ENCODE data around the gene IGFALS. TPM values are rescaled to one million over a fixed set of nuclear protein-coding genes. Genes with fewer than 3 reads are reported as not detected.
A peak's percentile ranks its signal among the peaks of the same experiment; 100 is the strongest.

The IGFALS gene
- total RNA-seq, 1 donor from 2014 or later, result not detected

DNA sequence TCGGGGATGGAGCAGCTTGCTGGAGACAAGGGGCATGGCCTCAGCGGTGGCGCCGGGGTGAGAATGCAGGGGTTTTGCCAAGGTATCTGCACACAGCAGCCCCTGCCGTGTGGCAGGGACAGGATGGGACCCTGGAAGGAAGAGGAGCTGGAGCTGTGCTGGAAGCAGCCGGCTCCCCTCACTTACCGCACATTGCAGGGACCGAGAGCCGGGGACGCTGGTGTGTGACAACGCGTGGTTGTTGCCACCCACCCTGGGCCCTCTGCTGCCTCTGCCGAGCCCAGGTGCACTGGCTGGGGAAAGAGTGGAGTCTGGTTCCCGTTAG lies 7.7 kb downstream of the IGFALS start:
- Mint-ChIP-seq H3K27me3 (ENCODE audit: unreplicated experiment) (peaks cover 6% of the 10 kb centered on the region), H3K4me1 (ENCODE audit: unreplicated experiment) (peaks cover 13% of the 10 kb centered on the region), H3K4me3 (ENCODE audit: unreplicated experiment) (no peak overlapping the region), H3K27ac (ENCODE audit: unreplicated experiment) (no peak overlapping the region), H3K9me3 (ENCODE audit: unreplicated experiment) (no peaks in the 10 kb centered on the region), H3K36me3 (ENCODE audit: low read depth, unreplicated experiment) (peaks cover 3% of the 10 kb centered on the region)
- DNase-seq (ENCODE audit: low spot score), result no peak
- TF ChIP-seq, protein P1, sequence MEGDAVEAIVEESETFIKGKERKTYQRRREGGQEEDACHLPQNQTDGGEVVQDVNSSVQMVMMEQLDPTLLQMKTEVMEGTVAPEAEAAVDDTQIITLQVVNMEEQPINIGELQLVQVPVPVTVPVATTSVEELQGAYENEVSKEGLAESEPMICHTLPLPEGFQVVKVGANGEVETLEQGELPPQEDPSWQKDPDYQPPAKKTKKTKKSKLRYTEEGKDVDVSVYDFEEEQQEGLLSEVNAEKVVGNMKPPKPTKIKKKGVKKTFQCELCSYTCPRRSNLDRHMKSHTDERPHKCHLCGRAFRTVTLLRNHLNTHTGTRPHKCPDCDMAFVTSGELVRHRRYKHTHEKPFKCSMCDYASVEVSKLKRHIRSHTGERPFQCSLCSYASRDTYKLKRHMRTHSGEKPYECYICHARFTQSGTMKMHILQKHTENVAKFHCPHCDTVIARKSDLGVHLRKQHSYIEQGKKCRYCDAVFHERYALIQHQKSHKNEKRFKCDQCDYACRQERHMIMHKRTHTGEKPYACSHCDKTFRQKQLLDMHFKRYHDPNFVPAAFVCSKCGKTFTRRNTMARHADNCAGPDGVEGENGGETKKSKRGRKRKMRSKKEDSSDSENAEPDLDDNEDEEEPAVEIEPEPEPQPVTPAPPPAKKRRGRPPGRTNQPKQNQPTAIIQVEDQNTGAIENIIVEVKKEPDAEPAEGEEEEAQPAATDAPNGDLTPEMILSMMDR (IDR thresholded peaks at IDR 0.05; ENCODE audit: unreplicated experiment), result no peak

DNA sequence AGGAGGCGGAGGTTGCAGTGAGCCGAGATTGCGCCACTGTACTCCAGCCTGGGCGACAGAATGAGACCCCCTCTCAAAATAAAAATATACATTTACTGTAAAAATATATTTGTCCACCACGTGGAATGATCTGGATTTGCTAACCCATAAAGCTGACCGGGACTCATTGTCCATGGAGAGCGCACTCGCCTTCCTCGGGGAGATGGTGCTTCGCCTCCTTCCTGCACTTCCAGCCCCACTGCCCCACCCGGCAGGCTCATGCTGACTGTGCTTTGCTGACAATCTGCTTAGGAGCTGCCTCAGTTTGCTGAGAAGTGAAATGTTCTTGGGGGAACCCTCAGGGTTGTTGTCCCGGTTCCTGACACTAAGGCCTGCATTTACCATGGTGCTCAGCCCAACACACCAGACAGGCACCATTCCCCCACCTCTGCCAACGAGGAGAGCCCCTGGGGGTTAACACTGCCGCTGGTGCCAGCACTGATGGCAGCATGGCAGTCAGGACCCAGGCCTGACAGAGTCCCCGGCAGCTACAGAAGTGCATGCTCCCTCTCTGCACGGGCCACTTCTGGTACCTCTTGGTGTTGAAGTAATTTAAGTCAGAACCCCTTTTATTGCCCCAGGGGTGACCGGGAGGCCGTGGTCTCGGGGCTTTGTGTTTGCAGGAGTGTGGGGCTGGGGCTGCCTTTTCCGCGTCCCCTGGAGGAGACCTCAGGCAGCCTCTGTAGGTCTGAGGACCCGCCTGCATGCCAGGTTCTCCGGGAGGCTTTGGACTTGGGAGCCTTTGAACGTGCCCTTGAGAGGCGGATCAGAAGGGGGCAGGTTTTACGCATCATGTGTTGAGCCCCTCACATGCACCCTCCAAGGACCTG lies 8.3 kb downstream of the IGFALS start:
- Mint-ChIP-seq H3K4me3 (ENCODE audit: unreplicated experiment) (peak overlapping the region; percentile 33), H3K9me3 (ENCODE audit: unreplicated experiment) (no peaks in the 10 kb centered on the region), H3K27ac (ENCODE audit: unreplicated experiment) (no peak overlapping the region), H3K36me3 (ENCODE audit: low read depth, unreplicated experiment) (peaks cover 3% of the 10 kb centered on the region), H3K27me3 (ENCODE audit: unreplicated experiment) (peaks cover 6% of the 10 kb centered on the region), H3K4me1 (ENCODE audit: unreplicated experiment) (peaks cover 13% of the 10 kb centered on the region)
- TF ChIP-seq, protein P1 (IDR thresholded peaks at IDR 0.05; ENCODE audit: unreplicated experiment), result no peak
- peak; percentile 2 for DNase-seq (ENCODE audit: low spot score)

DNA sequence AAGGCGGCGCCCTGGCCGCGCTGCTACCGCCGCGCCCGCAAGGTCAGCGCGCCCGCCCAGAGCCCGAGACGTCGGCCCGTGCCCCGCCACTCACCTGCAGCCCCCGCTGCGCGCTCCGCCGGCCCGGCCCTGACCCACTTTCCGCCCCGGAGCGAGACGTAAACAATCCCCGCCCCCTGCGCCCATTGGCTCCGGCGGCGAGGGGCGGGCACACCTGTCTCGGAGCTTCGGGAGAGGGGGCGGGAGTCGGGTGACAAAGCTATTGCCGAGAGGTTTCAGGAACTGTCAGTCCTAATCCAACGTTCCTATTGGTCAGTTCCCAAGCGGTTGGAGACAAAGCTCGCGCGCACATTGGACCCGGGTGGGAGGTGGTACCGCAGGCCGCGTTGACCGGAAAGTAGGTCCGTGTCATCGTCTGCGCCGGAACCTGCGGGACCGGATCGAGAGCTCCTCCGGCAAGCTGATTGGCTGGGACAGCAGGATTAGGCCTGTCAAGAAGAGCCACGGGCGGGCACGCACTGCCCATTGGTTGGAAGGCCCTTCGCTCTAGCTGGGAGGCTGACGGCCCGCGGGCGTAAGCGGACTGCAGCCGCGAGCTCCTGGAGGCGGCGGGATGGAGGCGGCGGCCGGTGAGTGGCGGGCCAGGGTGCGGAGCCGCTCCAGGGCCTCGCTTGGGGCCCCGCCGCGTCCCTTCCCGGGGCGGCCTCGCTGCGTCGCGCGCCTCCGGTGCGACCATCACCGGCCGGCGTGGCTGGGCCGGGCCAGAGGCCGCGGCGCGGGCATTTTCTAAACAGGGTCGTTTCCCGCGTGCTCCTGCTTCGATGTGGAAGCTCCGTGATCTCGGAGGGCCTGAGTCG lies 10.9 kb downstream of the IGFALS start, which contains the start of the genes NUBP2 and SPSB3:
TSS of gene NUBP2 (plus strand) at position 553 of the 857 bp plus-strand sequence. CDS start at position 614, 61 bp downstream.
TSS of gene SPSB3 (minus strand) at position 164 of the 857 bp plus-strand sequence. CDS start 1,088 bp downstream, outside the sequence.
- Mint-ChIP-seq H3K27me3 (ENCODE audit: unreplicated experiment) (peaks cover 6% of the 10 kb centered on the region), H3K9me3 (ENCODE audit: unreplicated experiment) (no peaks in the 10 kb centered on the region), H3K4me1 (ENCODE audit: unreplicated experiment) (peaks cover 13% of the 10 kb centered on the region), H3K27ac (ENCODE audit: unreplicated experiment) (peak within 1 kb of the TSS; percentile 77), H3K4me3 (ENCODE audit: unreplicated experiment) (peak within 1 kb of the TSS; percentile 96), H3K36me3 (ENCODE audit: low read depth, unreplicated experiment) (no peaks in the 10 kb centered on the region)
- peak; percentile 98 for DNase-seq (ENCODE audit: low spot score)
- TF ChIP-seq, protein P1 (IDR thresholded peaks at IDR 0.05; ENCODE audit: unreplicated experiment), result no peak

DNA sequence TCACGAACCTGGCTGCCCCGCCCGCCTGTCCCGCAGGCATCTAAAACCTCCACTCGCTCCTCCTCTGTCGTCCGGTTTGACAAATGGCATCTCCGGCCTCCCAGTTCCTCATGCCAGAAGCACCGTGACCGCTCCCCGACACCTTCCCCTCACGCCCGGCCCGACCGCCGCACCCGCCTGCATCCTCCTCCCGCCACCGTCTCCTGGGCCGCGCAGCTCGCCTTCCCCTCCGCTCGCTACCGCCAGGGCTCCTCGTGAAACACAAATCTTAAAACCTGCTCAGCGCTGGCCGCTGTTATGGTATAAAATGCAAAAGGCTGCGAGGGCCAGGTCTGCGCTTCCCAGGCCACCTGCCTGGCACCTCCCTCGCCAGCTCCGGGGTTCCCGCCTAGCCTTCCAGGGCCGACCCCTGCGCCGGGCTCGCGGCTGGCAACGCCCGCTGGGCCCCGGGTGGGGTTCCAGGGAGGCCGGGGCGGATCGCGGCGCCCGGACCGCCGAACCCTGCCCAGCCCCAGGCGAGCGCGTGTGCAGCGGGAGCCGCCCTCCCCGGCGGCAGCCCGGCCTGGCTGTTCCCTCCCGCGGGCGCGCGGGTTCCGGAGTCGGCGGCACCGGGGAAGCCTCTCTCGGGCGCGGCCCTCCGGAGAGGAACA lies 11.6 kb downstream of the IGFALS start:
- DNase-seq (ENCODE audit: low spot score), result peak; percentile 36
- Mint-ChIP-seq H3K4me3 (ENCODE audit: unreplicated experiment) (peak overlapping the region; percentile 94), H3K27ac (ENCODE audit: unreplicated experiment) (peak overlapping the region; percentile 30), H3K27me3 (ENCODE audit: unreplicated experiment) (peaks cover 6% of the 10 kb centered on the region), H3K4me1 (ENCODE audit: unreplicated experiment) (peaks cover 13% of the 10 kb centered on the region), H3K9me3 (ENCODE audit: unreplicated experiment) (no peaks in the 10 kb centered on the region), H3K36me3 (ENCODE audit: low read depth, unreplicated experiment) (no peaks in the 10 kb centered on the region)
- TF ChIP-seq, protein P1 (IDR thresholded peaks at IDR 0.05; ENCODE audit: unreplicated experiment), result peak; percentile 34

Measured in endothelial cell (in vitro differentiated cells).